HepG2 (cell line): Measurements from ENCODE around the gene CLEC11A. TPM values are rescaled to one million over a fixed set of nuclear protein-coding genes. Genes with fewer than 3 reads are reported as not detected.

Experiments
- ATAC-seq: fragments of 200-7000 bp; cut with Tn5 transposase; 3 replicates; pipeline ENCODE4 v1.9.1; 2020; ENCODE audit warnings: mild to moderate bottlenecking, moderate library complexity
- BruUV-seq: library from RNA; stranded (reverse); fragments of 400-500 nt; replicated peaks from 2 replicates; lab custom pipeline; 2021; lab: Mats Ljungman, UMichigan
- CTCF ChIA-PET: fragments of 300-600 bp; formaldehyde crosslinking; extraction: SDS; loops from one replicate; lab custom pipeline; 2021; ENCODE audit warnings: low total read pairs, inconsistent platforms, low intra/inter-chr PET ratio; lab: Yijun Ruan, JAX
- POLR2A ChIA-PET: fragments of 350-600 bp; sonication (Branson Sonifier 250); formaldehyde crosslinking; loops from one replicate; lab custom pipeline; 2020; ENCODE audit warnings: antibody characterized with exemption, inconsistent platforms; lab: Yijun Ruan, JAX
- DNase-seq: peaks from one replicate; pipeline ENCODE4 v3.0.0-alpha.2; 2015; ENCODE audit warnings: low spot score
- FAIRE-seq: peaks from 3 replicates; lab custom pipeline; 2011; peaks lifted over from hg19 to GRCh38; lab: Jason Lieb, UNC
- H2AFZ ChIP-seq: one replicate; pipeline ENCODE4 v1.6.1; 2011; ENCODE audit warnings: low read length, inconsistent platforms
- H3K27ac ChIP-seq: fragments of 300-600 bp; 3 replicates; pipeline ENCODE4 v1.8.0; 2011; ENCODE audit warnings: mixed run types, mild to moderate bottlenecking, mixed read lengths, low read length, inconsistent platforms; ENCODE audit not compliant: insufficient read depth; ENCODE audit errors: extremely low read length
- H3K27me3 ChIP-seq, 2 experiments: fragments of 200-600 bp in 1 of 2; 2 replicates in 1 of 2; 3 replicates in 1 of 2; pipeline versions ENCODE4 v1.6.0 to v1.8.0; 2011; ENCODE audit warnings: low read length in 2 of 2, mild to moderate bottlenecking in 2 of 2, moderate library complexity in 2 of 2, inconsistent platforms in 1 of 2; ENCODE audit not compliant: insufficient read depth in 2 of 2, control insufficient read depth in 1 of 2
- H3K36me3 ChIP-seq, 2 experiments: fragments of 200-600 bp in 1 of 2; replicated peaks in 1 of 2; 2 replicates in 1 of 2; 3 replicates in 1 of 2; pipeline versions ENCODE4 v1.5.1 to v1.8.0; 2011; ENCODE audit warnings: low read length in 2 of 2, inconsistent platforms in 1 of 2; ENCODE audit not compliant: insufficient read depth in 2 of 2, control insufficient read depth in 1 of 2
- H3K4me1 ChIP-seq: 2 replicates; pipeline ENCODE4 v1.5.1; 2012; ENCODE audit warnings: low read length, inconsistent platforms; ENCODE audit not compliant: insufficient read depth
- H3K4me2 ChIP-seq: 2 replicates; pipeline ENCODE4 v1.6.0; 2011; ENCODE audit warnings: low read depth, low read length, inconsistent platforms
- H3K4me3 ChIP-seq, 3 experiments: fragments of 200-600 bp in 1 of 3; sonication (generic), shearing (Covaris generic) in 1 of 3; replicated peaks in 1 of 3; 2 replicates each; pipeline ENCODE4 v1.5.1; 2011 to 2016; ENCODE audit warnings: low read length in 3 of 3, inconsistent platforms in 2 of 3, low read depth in 2 of 3, mild to moderate bottlenecking in 2 of 3, control low read depth in 1 of 3, mixed read lengths in 1 of 3; ENCODE audit not compliant: insufficient read depth in 1 of 3
- H3K79me2 ChIP-seq: one replicate; pipeline ENCODE4 v1.6.1; 2011; ENCODE audit warnings: low read length, inconsistent platforms; ENCODE audit not compliant: insufficient read depth
- H3K9ac ChIP-seq: 2 replicates; pipeline ENCODE4 v1.6.0; 2011; ENCODE audit warnings: mild to moderate bottlenecking, low read depth, low read length, inconsistent platforms; ENCODE audit not compliant: insufficient read depth
- H3K9me3 ChIP-seq: 2 replicates; pipeline ENCODE4 v1.5.1; 2012; ENCODE audit warnings: mild to moderate bottlenecking, low read length
- H4K20me1 ChIP-seq: 2 replicates; pipeline ENCODE4 v1.6.0; 2011; ENCODE audit warnings: inconsistent platforms, mild to moderate bottlenecking, low read length, moderate library complexity; ENCODE audit not compliant: insufficient read depth
- AGO1 ChIP-seq: fragments of 200-400 bp; formaldehyde crosslinking; IDR thresholded peaks from 2 replicates; pipeline ENCODE4 v1.6.1; 2017; ENCODE audit warnings: mild to moderate bottlenecking, low read depth, low read length, moderate library complexity; ENCODE audit not compliant: poor library complexity, severe bottlenecking
- ARNT2 ChIP-seq: sonication (generic); formaldehyde crosslinking; IDR thresholded peaks from 2 replicates; pipeline ENCODE4 v1.8.0; 2022; ENCODE audit warnings: mild to moderate bottlenecking, low read depth, missing genetic modification reagents, moderate library complexity
- BHLHE40 ChIP-seq: IDR thresholded peaks from 2 replicates; pipeline ENCODE4 v1.6.1; 2011; ENCODE audit warnings: low read length, improper control_type of control experiment
- FOXK2 ChIP-seq: fragments of 450-650 bp; IDR thresholded peaks from 2 replicates; pipeline ENCODE4 v1.6.1; 2016
- HNRNPLL ChIP-seq: fragments of 200-400 bp; formaldehyde crosslinking; IDR thresholded peaks from 2 replicates; pipeline ENCODE4 v1.6.1; 2017; ENCODE audit warnings: mild to moderate bottlenecking, low read depth, low read length; ENCODE audit not compliant: poor library complexity, severe bottlenecking
- MTF2 ChIP-seq: sonication (generic); formaldehyde crosslinking; IDR thresholded peaks from 2 replicates; pipeline ENCODE4 v1.5.0; 2020; ENCODE audit warnings: missing genetic modification reagents, borderline replicate concordance
- NFIC ChIP-seq: IDR thresholded peaks from 2 replicates; pipeline ENCODE4 v1.6.1; 2012; ENCODE audit warnings: mild to moderate bottlenecking, low read length, inconsistent platforms
- NR2F1 ChIP-seq, 2 experiments: fragments of 450-650 bp in 1 of 2; formaldehyde crosslinking in 1 of 2; IDR thresholded peaks; 2 replicates each; pipeline versions ENCODE4 v1.5.0 to v1.6.1; 2016 to 2020; ENCODE audit warnings: mild to moderate bottlenecking in 1 of 2, missing compliant biosample characterization in 1 of 2, missing genetic modification reagents in 1 of 2, moderate library complexity in 1 of 2
- PPARG ChIP-seq: conservative IDR thresholded peaks from 2 replicates; pipeline ENCODE4 v1.6.1; 2016; ENCODE audit warnings: missing biosample characterization, missing genetic modification reagents
- SALL1 ChIP-seq: sonication (generic); formaldehyde crosslinking; IDR thresholded peaks from 2 replicates; pipeline ENCODE4 v1.8.0; 2022; ENCODE audit warnings: mild to moderate bottlenecking, missing genetic modification reagents
- ZFX ChIP-seq: sonication (generic); formaldehyde crosslinking; IDR thresholded peaks from 2 replicates; pipeline ENCODE4 v1.4.0; 2020; ENCODE audit warnings: mild to moderate bottlenecking, low read depth, missing genetic modification reagents, moderate library complexity
- ZKSCAN8 ChIP-seq: IDR thresholded peaks from 2 replicates; pipeline ENCODE4 v1.6.1; 2016; ENCODE audit warnings: borderline replicate concordance, missing genetic modification reagents, missing compliant biosample characterization
- ZMAT3 ChIP-seq: sonication (generic); formaldehyde crosslinking; conservative IDR thresholded peaks from 2 replicates; pipeline ENCODE4 v1.7.0; 2021; ENCODE audit warnings: missing genetic modification reagents
- ZNF446 ChIP-seq: sonication (generic); formaldehyde crosslinking; IDR thresholded peaks from 2 replicates; pipeline ENCODE4 v1.5.0; 2020; ENCODE audit warnings: mild to moderate bottlenecking, missing genetic modification reagents
- ZNF451 ChIP-seq: sonication (generic); formaldehyde crosslinking; IDR thresholded peaks from 2 replicates; pipeline ENCODE4 v1.5.0; 2020; ENCODE audit warnings: mild to moderate bottlenecking, missing genetic modification reagents
- WGBS: methylation state at CpG from one replicate; pipeline ENCODE4 v1.1.6; 2017; ENCODE audit warnings: low lambda C conversion rate; 5-methylcytosine and 5-hydroxymethylcytosine counted together
- in situ Hi-C: cut with HindIII; loops from 2 replicates; pipeline ENCODE4 v1.10.0; 2017; ENCODE audit warnings: low pct_unique_long_range_greater_than_20kb; ENCODE audit not compliant: extremely low pct_ligation_motif_present
- intact Hi-C: fragments of 100-400 bp; cut with micrococcal nuclease; formaldehyde crosslinking; loops from one replicate; pipeline ENCODE4 v1.10.0; 2022; ENCODE audit not compliant: unreplicated experiment
- polyA plus RNA-seq, 8 experiments: library from polyadenylated mRNA; depleted of rRNA in 3 of 8; stranded (reverse) in 7 of 8; unstranded in 1 of 8; fragments of >200 nt; fragmentation: Illumina TruSeq in 4 of 8; extraction: Trizol in 4 of 8; gene quantifications; 2 replicates each; pipeline versions ENCODE4 v1.2.1 to v1.2.3, GENCODE V29; 2011 to 2016; ENCODE audit warnings: low read depth in 4 of 8, missing spikeins in 1 of 8, mixed read lengths in 1 of 8; ENCODE audit not compliant: insufficient read depth in 1 of 8
- total RNA-seq, 5 experiments: library from RNA; depleted of rRNA; stranded (reverse); fragments of >200 nt; fragmentation: Illumina TruSeq; extraction: Trizol; gene quantifications; 2 replicates each; pipeline ENCODE4 v1.2.3, GENCODE V29; 2016; ENCODE audit warnings: low read depth in 1 of 5
- TF ChIP-seq, protein P1 (sequence below): IDR thresholded peaks from 2 replicates; pipeline ENCODE4 v1.6.1; 2016; ENCODE audit warnings: missing compliant biosample characterization, missing genetic modification reagents, borderline replicate concordance
- TF ChIP-seq, protein P2 (sequence below): sonication (generic); formaldehyde crosslinking; IDR thresholded peaks from 2 replicates; pipeline ENCODE4 v1.8.0; 2023; ENCODE audit warnings: mild to moderate bottlenecking, missing genetic modification reagents
- TF ChIP-seq, protein P3 (sequence below): IDR thresholded peaks from 2 replicates; pipeline ENCODE4 v1.4.0; 2020; ENCODE audit warnings: mild to moderate bottlenecking, missing genetic modification reagents

The CLEC11A gene
- total and polyA plus RNA-seq, 2 of the 13 experiments (the other 11 are each of a cell fraction or from before 2014, with no cell fraction given): not detected

DNA sequence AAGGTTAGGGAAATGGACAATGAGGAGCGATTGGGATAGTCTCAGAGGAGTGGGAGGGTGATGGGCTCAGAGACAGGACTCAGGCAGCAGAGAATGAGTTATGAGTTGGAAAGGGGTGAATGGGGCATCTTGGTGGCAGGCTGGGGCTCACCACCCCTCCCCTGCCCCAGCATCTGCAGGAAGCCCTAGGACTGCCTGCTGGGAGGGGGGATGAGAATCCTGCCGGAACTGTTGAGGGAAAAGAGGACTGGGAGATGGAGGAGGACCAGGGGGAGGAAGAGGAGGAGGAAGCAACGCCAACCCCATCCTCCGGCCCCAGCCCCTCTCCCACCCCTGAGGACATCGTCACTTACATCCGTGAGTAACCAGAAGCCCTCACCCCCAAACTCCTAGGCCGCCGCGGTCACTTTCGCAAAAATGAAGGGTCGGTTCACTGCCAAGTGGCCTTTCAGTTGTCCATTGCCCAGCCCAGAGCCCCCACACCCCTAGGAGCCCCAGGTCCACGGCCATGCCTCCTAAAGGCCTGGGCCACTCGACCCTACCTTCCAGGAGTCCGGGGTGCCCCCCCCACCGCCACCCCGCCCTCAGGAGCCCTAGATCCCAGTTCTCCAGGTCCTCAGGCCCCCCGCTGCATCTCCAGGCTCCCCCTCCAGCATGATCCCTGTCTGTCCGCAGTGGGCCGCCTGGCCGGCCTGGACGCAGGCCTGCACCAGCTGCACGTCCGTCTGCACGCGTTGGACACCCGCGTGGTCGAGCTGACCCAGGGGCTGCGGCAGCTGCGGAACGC is 764 bp downstream of the CLEC11A start:
- in situ Hi-C loops: no loop called here
- no peak overlapping the region for H2AFZ ChIP-seq
- TF ChIP-seq ZFX (CRISPR knock-in tag) (peak; percentile 35; the same call in 1 of the 2 replicates), ZNF446 (no peak), PPARG (CRISPR knock-in tag) (no peak), ZMAT3 (no peak), HNRNPLL (peak; percentile 75), NR2F1 (CRISPR knock-in tag; IDR thresholded peaks at IDR 0.05) (no peak), ZNF451 (CRISPR knock-in tag) (0 out of 2 replicates have a peak, but pooled peaks have one; percentile 27), FOXK2 (no peak), SALL1 (0 out of 2 replicates have a peak, but pooled peaks have one; percentile 8), AGO1 (peak; percentile 29), ARNT2 (0 out of 2 replicates have a peak, but pooled peaks have one; percentile 54), NFIC (no peak), ZKSCAN8 (CRISPR knock-in tag) (no peak), MTF2 (CRISPR knock-in tag) (peak; percentile 90; the same call in 1 of the 2 replicates), BHLHE40 (0 out of 2 replicates have a peak, but pooled peaks have one; percentile 22)
- TF ChIP-seq, protein P1, sequence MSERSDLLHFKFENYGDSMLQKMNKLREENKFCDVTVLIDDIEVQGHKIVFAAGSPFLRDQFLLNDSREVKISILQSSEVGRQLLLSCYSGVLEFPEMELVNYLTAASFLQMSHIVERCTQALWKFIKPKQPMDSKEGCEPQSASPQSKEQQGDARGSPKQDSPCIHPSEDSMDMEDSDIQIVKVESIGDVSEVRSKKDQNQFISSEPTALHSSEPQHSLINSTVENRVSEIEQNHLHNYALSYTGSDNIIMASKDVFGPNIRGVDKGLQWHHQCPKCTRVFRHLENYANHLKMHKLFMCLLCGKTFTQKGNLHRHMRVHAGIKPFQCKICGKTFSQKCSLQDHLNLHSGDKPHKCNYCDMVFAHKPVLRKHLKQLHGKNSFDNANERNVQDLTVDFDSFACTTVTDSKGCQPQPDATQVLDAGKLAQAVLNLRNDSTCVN (CRISPR knock-in tag): no peak
- TF ChIP-seq, protein P2, sequence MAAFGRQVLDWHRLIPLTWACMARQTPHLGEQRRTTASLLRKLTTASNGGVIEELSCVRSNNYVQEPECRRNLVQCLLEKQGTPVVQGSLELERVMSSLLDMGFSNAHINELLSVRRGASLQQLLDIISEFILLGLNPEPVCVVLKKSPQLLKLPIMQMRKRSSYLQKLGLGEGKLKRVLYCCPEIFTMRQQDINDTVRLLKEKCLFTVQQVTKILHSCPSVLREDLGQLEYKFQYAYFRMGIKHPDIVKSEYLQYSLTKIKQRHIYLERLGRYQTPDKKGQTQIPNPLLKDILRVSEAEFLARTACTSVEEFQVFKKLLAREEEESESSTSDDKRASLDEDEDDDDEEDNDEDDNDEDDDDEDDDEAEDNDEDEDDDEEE (CRISPR knock-in tag): no peak
- TF ChIP-seq, protein P3, sequence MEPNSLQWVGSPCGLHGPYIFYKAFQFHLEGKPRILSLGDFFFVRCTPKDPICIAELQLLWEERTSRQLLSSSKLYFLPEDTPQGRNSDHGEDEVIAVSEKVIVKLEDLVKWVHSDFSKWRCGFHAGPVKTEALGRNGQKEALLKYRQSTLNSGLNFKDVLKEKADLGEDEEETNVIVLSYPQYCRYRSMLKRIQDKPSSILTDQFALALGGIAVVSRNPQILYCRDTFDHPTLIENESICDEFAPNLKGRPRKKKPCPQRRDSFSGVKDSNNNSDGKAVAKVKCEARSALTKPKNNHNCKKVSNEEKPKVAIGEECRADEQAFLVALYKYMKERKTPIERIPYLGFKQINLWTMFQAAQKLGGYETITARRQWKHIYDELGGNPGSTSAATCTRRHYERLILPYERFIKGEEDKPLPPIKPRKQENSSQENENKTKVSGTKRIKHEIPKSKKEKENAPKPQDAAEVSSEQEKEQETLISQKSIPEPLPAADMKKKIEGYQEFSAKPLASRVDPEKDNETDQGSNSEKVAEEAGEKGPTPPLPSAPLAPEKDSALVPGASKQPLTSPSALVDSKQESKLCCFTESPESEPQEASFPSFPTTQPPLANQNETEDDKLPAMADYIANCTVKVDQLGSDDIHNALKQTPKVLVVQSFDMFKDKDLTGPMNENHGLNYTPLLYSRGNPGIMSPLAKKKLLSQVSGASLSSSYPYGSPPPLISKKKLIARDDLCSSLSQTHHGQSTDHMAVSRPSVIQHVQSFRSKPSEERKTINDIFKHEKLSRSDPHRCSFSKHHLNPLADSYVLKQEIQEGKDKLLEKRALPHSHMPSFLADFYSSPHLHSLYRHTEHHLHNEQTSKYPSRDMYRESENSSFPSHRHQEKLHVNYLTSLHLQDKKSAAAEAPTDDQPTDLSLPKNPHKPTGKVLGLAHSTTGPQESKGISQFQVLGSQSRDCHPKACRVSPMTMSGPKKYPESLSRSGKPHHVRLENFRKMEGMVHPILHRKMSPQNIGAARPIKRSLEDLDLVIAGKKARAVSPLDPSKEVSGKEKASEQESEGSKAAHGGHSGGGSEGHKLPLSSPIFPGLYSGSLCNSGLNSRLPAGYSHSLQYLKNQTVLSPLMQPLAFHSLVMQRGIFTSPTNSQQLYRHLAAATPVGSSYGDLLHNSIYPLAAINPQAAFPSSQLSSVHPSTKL (CRISPR knock-in tag): 0 out of 2 replicates have a peak, but pooled peaks have one; percentile 11

More for the DNA sequence above, 764 bp downstream of the CLEC11A start:
- ChIA-PET POLR2A (interaction anchor here (1.0 kb wide), 1 partner anchor 81 kb away, joined by 3 read pairs; no protein-coding TSS in a partner anchor), CTCF (interaction anchor here (1.4 kb wide), 1 partner anchor 60 kb away, joined by 5 read pairs; no protein-coding TSS in a partner anchor)
- ATAC-seq (no peak), FAIRE-seq (no peak), DNase-seq (no peak)
- WGBS: 4% methylated on average over 14 of the region's 31 CpGs
- BruUV-seq: no TSS peak
- intact Hi-C loops: loop anchor here (5.0 kb wide), 1 partner anchor 58 kb away; no protein-coding TSS in a partner anchor
- Histone ChIP-seq H3K4me1 (no peaks in the 10 kb centered on the region), H3K9ac (no peak overlapping the region), H3K9me3 (no peaks in the 10 kb centered on the region), H3K27me3 (peaks cover 9 to 50% of the 10 kb centered on the region in 2 experiments), H3K4me3 (peak overlapping the region; percentile 34 to 69 (median 43); a peak in 4 of 6 replicates), H3K36me3 (no peaks in the 10 kb centered on the region), H3K27ac (no peak overlapping the region), H4K20me1 (no peaks in the 10 kb centered on the region), H3K79me2 (no peaks in the 10 kb centered on the region), H3K4me2 (peak overlapping the region; percentile 74)
